GM18498 (cell line): ENCODE data around the gene YDJC.
"Not testable (repeated sequence)": the region's sequence is repeated elsewhere in the genome, so short reads cannot be mapped to it uniquely, and the experiment has no call there.

Source experiments
- ATAC-seq: cut with Tn5 transposase; IDR thresholded peaks from one replicate; pipeline ENCODE4 v1.9.1; 2021; ENCODE audit warnings: mild to moderate bottlenecking, moderate library complexity; ENCODE audit not compliant: unreplicated experiment

YDJC gene

GRCh38 chr22:21652010-21652546 is 22.3 kb upstream of the YDJC start:
- ATAC-seq, result peak; percentile 88

- peak; percentile 16 for ATAC-seq
Measured at GRCh38 chr22:21651521-21652009, 21.7 kb upstream of the YDJC start.

- ATAC-seq, result no peak
Measured at GRCh38 chr22:21650823-21651520, 21.1 kb upstream of the YDJC start.

- ATAC-seq, result no peak
Measured at GRCh38 chr22:21650280-21650679, 20.5 kb upstream of the YDJC start.

- ATAC-seq, result no peak
Measured at GRCh38 chr22:21646608-21647590, 17.1 kb upstream of the YDJC start.

GRCh38 chr22:21645513-21645912 is 15.7 kb upstream of the YDJC start:
- not testable (repeated sequence) for ATAC-seq

- ATAC-seq, result no peak
Measured at GRCh38 chr22:21643533-21644357, 13.9 kb upstream of the YDJC start.

GRCh38 chr22:21642584-21643448 is 13.0 kb upstream of the YDJC start:
- ATAC-seq, result no peak

GRCh38 chr22:21641789-21642583 is 12.2 kb upstream of the YDJC start, which contains the start of gene SDF2L1:
TSS of gene SDF2L1 (plus strand) at chr22:21642302. CDS start at chr22:21642337, 35 bp downstream.
- ATAC-seq, result peak; percentile 96

GRCh38 chr22:21641417-21641788 is 11.6 kb upstream of the YDJC start:
- ATAC-seq, result no peak

- ATAC-seq, result no peak
Measured at GRCh38 chr22:21640810-21641209, 11.0 kb upstream of the YDJC start.

- ATAC-seq, result no peak
Measured at GRCh38 chr22:21639359-21639758, 9.5 kb upstream of the YDJC start.

- not testable (repeated sequence) for ATAC-seq
Measured at GRCh38 chr22:21637450-21637849, 7.6 kb upstream of the YDJC start.

GRCh38 chr22:21636629-21637218 is 6.9 kb upstream of the YDJC start:
- ATAC-seq, result no peak

- ATAC-seq, result no peak
Measured at GRCh38 chr22:21635771-21636510, 6.1 kb upstream of the YDJC start.

- no peak for ATAC-seq
Measured at GRCh38 chr22:21634844-21635243, 5.0 kb upstream of the YDJC start.

- ATAC-seq, result no peak
Measured at GRCh38 chr22:21634081-21634480, 4.3 kb upstream of the YDJC start.

- ATAC-seq, result no peak
Measured at GRCh38 chr22:21633481-21633880, 3.7 kb upstream of the YDJC start.
